ENCODE measurements around the gene MYOG.

GRCh38 chr1:203126151-203126865 lies 40.5 kb upstream of the MYOG start:
- TF ChIP-seq, protein P1, sequence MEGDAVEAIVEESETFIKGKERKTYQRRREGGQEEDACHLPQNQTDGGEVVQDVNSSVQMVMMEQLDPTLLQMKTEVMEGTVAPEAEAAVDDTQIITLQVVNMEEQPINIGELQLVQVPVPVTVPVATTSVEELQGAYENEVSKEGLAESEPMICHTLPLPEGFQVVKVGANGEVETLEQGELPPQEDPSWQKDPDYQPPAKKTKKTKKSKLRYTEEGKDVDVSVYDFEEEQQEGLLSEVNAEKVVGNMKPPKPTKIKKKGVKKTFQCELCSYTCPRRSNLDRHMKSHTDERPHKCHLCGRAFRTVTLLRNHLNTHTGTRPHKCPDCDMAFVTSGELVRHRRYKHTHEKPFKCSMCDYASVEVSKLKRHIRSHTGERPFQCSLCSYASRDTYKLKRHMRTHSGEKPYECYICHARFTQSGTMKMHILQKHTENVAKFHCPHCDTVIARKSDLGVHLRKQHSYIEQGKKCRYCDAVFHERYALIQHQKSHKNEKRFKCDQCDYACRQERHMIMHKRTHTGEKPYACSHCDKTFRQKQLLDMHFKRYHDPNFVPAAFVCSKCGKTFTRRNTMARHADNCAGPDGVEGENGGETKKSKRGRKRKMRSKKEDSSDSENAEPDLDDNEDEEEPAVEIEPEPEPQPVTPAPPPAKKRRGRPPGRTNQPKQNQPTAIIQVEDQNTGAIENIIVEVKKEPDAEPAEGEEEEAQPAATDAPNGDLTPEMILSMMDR (IDR thresholded peaks at IDR 0.05 in 4 of 5, conservative IDR thresholded peaks at IDR 0.05 in 1 of 5) = peak in 3 of 5 experiments; percentile 4 to 16 (median 13)
- TF ChIP-seq POLR2A (IDR thresholded peaks at IDR 0.05) = no peak
